HepG2 (cell line): ENCODE results near the gene SEC23IP. TPM values are rescaled to one million over a fixed set of nuclear protein-coding genes. Genes with fewer than 3 reads are reported as not detected.

Experiments
- ATAC-seq: fragments of 200-7000 bp; cut with Tn5 transposase; 3 replicates; pipeline ENCODE4 v1.9.1; 2020; ENCODE audit warnings: mild to moderate bottlenecking, moderate library complexity
- Bru-seq: library from RNA; stranded (reverse); fragments of 400-500 nt; gene quantifications from one replicate; lab custom pipeline; 2021; lab: Mats Ljungman, UMichigan
- BruChase-seq, 2 experiments: library from RNA; stranded (reverse); fragments of 400-500 nt; gene quantifications; one replicate each; lab custom pipeline; 2021; lab: Mats Ljungman, UMichigan
- BruUV-seq: library from RNA; stranded (reverse); fragments of 400-500 nt; replicated peaks from 2 replicates; lab custom pipeline; 2021; lab: Mats Ljungman, UMichigan
- CTCF ChIA-PET: fragments of 300-600 bp; formaldehyde crosslinking; extraction: SDS; loops from one replicate; lab custom pipeline; 2021; ENCODE audit warnings: low total read pairs, inconsistent platforms, low intra/inter-chr PET ratio; lab: Yijun Ruan, JAX
- POLR2A ChIA-PET: fragments of 350-600 bp; sonication (Branson Sonifier 250); formaldehyde crosslinking; loops from one replicate; lab custom pipeline; 2020; ENCODE audit warnings: antibody characterized with exemption, inconsistent platforms; lab: Yijun Ruan, JAX
- DNase-seq: peaks from one replicate; pipeline ENCODE4 v3.0.0-alpha.2; 2015; ENCODE audit warnings: low spot score
- FAIRE-seq: peaks from 3 replicates; lab custom pipeline; 2011; peaks lifted over from hg19 to GRCh38; lab: Jason Lieb, UNC
- H2AFZ ChIP-seq: one replicate; pipeline ENCODE4 v1.6.1; 2011; ENCODE audit warnings: low read length, inconsistent platforms
- H3K27ac ChIP-seq: fragments of 300-600 bp; 3 replicates; pipeline ENCODE4 v1.8.0; 2011; ENCODE audit warnings: mixed run types, mild to moderate bottlenecking, mixed read lengths, low read length, inconsistent platforms; ENCODE audit not compliant: insufficient read depth; ENCODE audit errors: extremely low read length
- H3K27me3 ChIP-seq, 2 experiments: fragments of 200-600 bp in 1 of 2; 2 replicates in 1 of 2; 3 replicates in 1 of 2; pipeline versions ENCODE4 v1.6.0 to v1.8.0; 2011; ENCODE audit warnings: low read length in 2 of 2, mild to moderate bottlenecking in 2 of 2, moderate library complexity in 2 of 2, inconsistent platforms in 1 of 2; ENCODE audit not compliant: insufficient read depth in 2 of 2, control insufficient read depth in 1 of 2
- H3K36me3 ChIP-seq, 2 experiments: fragments of 200-600 bp in 1 of 2; replicated peaks in 1 of 2; 2 replicates in 1 of 2; 3 replicates in 1 of 2; pipeline versions ENCODE4 v1.5.1 to v1.8.0; 2011; ENCODE audit warnings: low read length in 2 of 2, inconsistent platforms in 1 of 2; ENCODE audit not compliant: insufficient read depth in 2 of 2, control insufficient read depth in 1 of 2
- H3K4me1 ChIP-seq: 2 replicates; pipeline ENCODE4 v1.5.1; 2012; ENCODE audit warnings: low read length, inconsistent platforms; ENCODE audit not compliant: insufficient read depth
- H3K4me2 ChIP-seq: 2 replicates; pipeline ENCODE4 v1.6.0; 2011; ENCODE audit warnings: low read depth, low read length, inconsistent platforms
- H3K4me3 ChIP-seq, 3 experiments: fragments of 200-600 bp in 1 of 3; sonication (generic), shearing (Covaris generic) in 1 of 3; replicated peaks in 1 of 3; 2 replicates each; pipeline ENCODE4 v1.5.1; 2011 to 2016; ENCODE audit warnings: low read length in 3 of 3, inconsistent platforms in 2 of 3, low read depth in 2 of 3, mild to moderate bottlenecking in 2 of 3, control low read depth in 1 of 3, mixed read lengths in 1 of 3; ENCODE audit not compliant: insufficient read depth in 1 of 3
- H3K79me2 ChIP-seq: one replicate; pipeline ENCODE4 v1.6.1; 2011; ENCODE audit warnings: low read length, inconsistent platforms; ENCODE audit not compliant: insufficient read depth
- H3K9ac ChIP-seq: 2 replicates; pipeline ENCODE4 v1.6.0; 2011; ENCODE audit warnings: mild to moderate bottlenecking, low read depth, low read length, inconsistent platforms; ENCODE audit not compliant: insufficient read depth
- H3K9me3 ChIP-seq: 2 replicates; pipeline ENCODE4 v1.5.1; 2012; ENCODE audit warnings: mild to moderate bottlenecking, low read length
- H4K20me1 ChIP-seq: 2 replicates; pipeline ENCODE4 v1.6.0; 2011; ENCODE audit warnings: inconsistent platforms, mild to moderate bottlenecking, low read length, moderate library complexity; ENCODE audit not compliant: insufficient read depth
- ARID3A ChIP-seq: IDR thresholded peaks from 2 replicates; pipeline ENCODE4 v1.6.1; 2012; ENCODE audit warnings: low read depth, low read length, improper control_type of control experiment
- DBP ChIP-seq: sonication (generic); formaldehyde crosslinking; IDR thresholded peaks from 2 replicates; pipeline ENCODE4 v1.4.0; 2020; ENCODE audit warnings: missing genetic modification reagents; ENCODE audit errors: not compliant biosample characterization
- HNRNPK ChIP-seq: fragments of 200-400 bp; formaldehyde crosslinking; IDR thresholded peaks from 2 replicates; pipeline ENCODE4 v1.6.1; 2018; ENCODE audit warnings: low read length, low read depth, moderate library complexity, mild to moderate bottlenecking; ENCODE audit not compliant: poor library complexity, severe bottlenecking
- PHB2 ChIP-seq: fragments of 450-650 bp; IDR thresholded peaks from 2 replicates; pipeline ENCODE4 v1.6.1; 2018; ENCODE audit not compliant: partially characterized antibody
- ZEB1 ChIP-seq: IDR thresholded peaks from 2 replicates; pipeline ENCODE4 v1.6.1; 2012; ENCODE audit warnings: mild to moderate bottlenecking, low read depth, inconsistent platforms; ENCODE audit not compliant: insufficient replicate concordance
- ZNF253 ChIP-seq: sonication (generic); formaldehyde crosslinking; IDR thresholded peaks from 2 replicates; pipeline ENCODE4 v1.8.0; 2022; ENCODE audit warnings: mild to moderate bottlenecking, missing genetic modification reagents, borderline replicate concordance
- ZNF292 ChIP-seq: sonication (generic); formaldehyde crosslinking; IDR thresholded peaks from 2 replicates; pipeline ENCODE4 v1.8.1; 2022; ENCODE audit warnings: mild to moderate bottlenecking, low read depth, missing genetic modification reagents, borderline replicate concordance
- ZNF317 ChIP-seq: sonication (generic); formaldehyde crosslinking; IDR thresholded peaks from 2 replicates; pipeline ENCODE4 v1.5.0; 2020; ENCODE audit warnings: mild to moderate bottlenecking, missing genetic modification reagents
- ZNF335 ChIP-seq: sonication (generic); formaldehyde crosslinking; IDR thresholded peaks from 2 replicates; pipeline ENCODE4 v1.4.0; 2020; ENCODE audit warnings: missing genetic modification reagents
- ZNF430 ChIP-seq: sonication (generic); formaldehyde crosslinking; IDR thresholded peaks from 2 replicates; pipeline ENCODE4 v1.9.0; 2021; ENCODE audit warnings: mild to moderate bottlenecking, missing genetic modification reagents
- ZNF589 ChIP-seq: sonication (generic); formaldehyde crosslinking; conservative IDR thresholded peaks from 2 replicates; pipeline ENCODE4 v1.8.0; 2022; ENCODE audit warnings: mild to moderate bottlenecking, moderate library complexity, missing genetic modification reagents
- ZNF598 ChIP-seq: sonication (generic); formaldehyde crosslinking; IDR thresholded peaks from 2 replicates; pipeline ENCODE4 v1.5.1; 2020; ENCODE audit warnings: mild to moderate bottlenecking, missing genetic modification reagents, borderline replicate concordance
- ZNF747 ChIP-seq: sonication (generic); formaldehyde crosslinking; IDR thresholded peaks from 2 replicates; pipeline ENCODE4 v1.8.1; 2023; ENCODE audit warnings: missing genetic modification reagents, mild to moderate bottlenecking, borderline replicate concordance
- ZNF75D ChIP-seq: sonication (generic); formaldehyde crosslinking; IDR thresholded peaks from 2 replicates; pipeline ENCODE4 v1.8.1; 2023; ENCODE audit warnings: missing genetic modification reagents, mild to moderate bottlenecking, borderline replicate concordance
- WGBS: methylation state at CpG from one replicate; pipeline ENCODE4 v1.1.6; 2017; ENCODE audit warnings: low lambda C conversion rate; 5-methylcytosine and 5-hydroxymethylcytosine counted together
- in situ Hi-C: cut with HindIII; loops from 2 replicates; pipeline ENCODE4 v1.10.0; 2017; ENCODE audit warnings: low pct_unique_long_range_greater_than_20kb; ENCODE audit not compliant: extremely low pct_ligation_motif_present
- intact Hi-C: fragments of 100-400 bp; cut with micrococcal nuclease; formaldehyde crosslinking; loops from one replicate; pipeline ENCODE4 v1.10.0; 2022; ENCODE audit not compliant: unreplicated experiment
- long read RNA-seq, 2 experiments: library from RNA in 1 of 2; library from polyadenylated mRNA in 1 of 2; stranded (forward) in 1 of 2; unstranded in 1 of 2; transcript quantifications; one replicate each; pipeline ENCODE4 v2.0.0, GENCODE V29; 2019 to 2022
- polyA minus RNA-seq, 3 experiments: library from RNA; depleted of rRNA, polyadenylated mRNA; stranded (reverse); fragments of >200 nt; gene quantifications; 2 replicates each; pipeline ENCODE4 v1.2.3, GENCODE V29; 2011; ENCODE audit warnings: low replicate concordance in 1 of 3
- polyA plus RNA-seq, 8 experiments: library from polyadenylated mRNA; depleted of rRNA in 3 of 8; stranded (reverse) in 7 of 8; unstranded in 1 of 8; fragments of >200 nt; fragmentation: Illumina TruSeq in 4 of 8; extraction: Trizol in 4 of 8; gene quantifications; 2 replicates each; pipeline versions ENCODE4 v1.2.1 to v1.2.3, GENCODE V29; 2011 to 2016; ENCODE audit warnings: low read depth in 4 of 8, missing spikeins in 1 of 8, mixed read lengths in 1 of 8; ENCODE audit not compliant: insufficient read depth in 1 of 8
- total RNA-seq, 5 experiments: library from RNA; depleted of rRNA; stranded (reverse); fragments of >200 nt; fragmentation: Illumina TruSeq; extraction: Trizol; gene quantifications; 2 replicates each; pipeline ENCODE4 v1.2.3, GENCODE V29; 2016; ENCODE audit warnings: low read depth in 1 of 5

Gene SEC23IP
- total RNA-seq (2016; rRNA removed; fragmentation: Illumina TruSeq; extraction: Trizol) = 57.7 and 84.4 TPM in 2 replicates
- 9.5 and 11.1 TPM in 2 replicates for total RNA-seq (2016; cell fraction: cytosol; rRNA removed; fragmentation: Illumina TruSeq; extraction: Trizol; ENCODE audit: low read depth)
- 61.6 and 82.9 TPM in 2 replicates for total RNA-seq (2016; cell fraction: insoluble cytoplasmic fraction; rRNA removed; fragmentation: Illumina TruSeq; extraction: Trizol)
- total RNA-seq (2016; cell fraction: membrane; rRNA removed; fragmentation: Illumina TruSeq; extraction: Trizol) = 21.4 and 27.3 TPM in 2 replicates
- 37.5 and 40.7 TPM in 2 replicates for total RNA-seq (2016; cell fraction: nucleus; rRNA removed; fragmentation: Illumina TruSeq; extraction: Trizol)
- 27.2 and 32.3 TPM in 2 replicates for polyA plus RNA-seq (2011; rRNA removed)
- 20.8 and 24.8 TPM in 2 replicates for polyA plus RNA-seq (2011; cell fraction: cytosol; rRNA removed)
- polyA plus RNA-seq (2011; cell fraction: nucleus; rRNA removed) = 26.2 and 30.7 TPM in 2 replicates
- polyA plus RNA-seq (2012) = 29.8 and 41.2 TPM in 2 replicates
- polyA plus RNA-seq (2016; cell fraction: cytosol; fragmentation: Illumina TruSeq; extraction: Trizol; ENCODE audit: low read depth) = 2.7 and 3.6 TPM in 2 replicates
- 75.5 and 79.2 TPM in 2 replicates for polyA plus RNA-seq (2016; cell fraction: insoluble cytoplasmic fraction; fragmentation: Illumina TruSeq; extraction: Trizol; ENCODE audit: low read depth)
- polyA plus RNA-seq (2016; cell fraction: membrane; fragmentation: Illumina TruSeq; extraction: Trizol; ENCODE audit: low read depth) = 7.8 and 9.4 TPM in 2 replicates
- polyA plus RNA-seq (2016; cell fraction: nucleus; fragmentation: Illumina TruSeq; extraction: Trizol; ENCODE audit: insufficient read depth, low read depth) = 34.9 and 41.1 TPM in 2 replicates
- 110 and 131 TPM in 2 replicates for polyA minus RNA-seq (2011; rRNA and poly(A)+ RNA removed; ENCODE audit: low replicate concordance)
- polyA minus RNA-seq (2011; cell fraction: cytosol; rRNA and poly(A)+ RNA removed) = 45.9 and 60.1 TPM in 2 replicates
- 47.7 and 48.2 TPM in 2 replicates for polyA minus RNA-seq (2011; cell fraction: nucleus; rRNA and poly(A)+ RNA removed)
- Bru-seq, nascent RNA = percentile 86 among the genes with signal in this experiment
- BruChase-seq, experiment 1, labeled RNA remaining after a 6-hour chase = percentile 89 among the genes with signal in this experiment
- BruChase-seq, experiment 2, labeled RNA remaining after a 2-hour chase = percentile 90 among the genes with signal in this experiment
- long read RNA-seq, experiment 1, full-length matches to known transcripts = 2 of 24 reads
- long read RNA-seq, experiment 1, partial matches to known transcripts = 19 of 24 reads
- long read RNA-seq, experiment 1, other reads (novel, unspliced or antisense) = 3 of 24 reads
- long read RNA-seq, experiment 2, full-length matches to known transcripts = 6 of 66 reads
- long read RNA-seq, experiment 2, partial matches to known transcripts = 54 of 66 reads
- long read RNA-seq, experiment 2, other reads (novel, unspliced or antisense) = 6 of 66 reads

DNA sequence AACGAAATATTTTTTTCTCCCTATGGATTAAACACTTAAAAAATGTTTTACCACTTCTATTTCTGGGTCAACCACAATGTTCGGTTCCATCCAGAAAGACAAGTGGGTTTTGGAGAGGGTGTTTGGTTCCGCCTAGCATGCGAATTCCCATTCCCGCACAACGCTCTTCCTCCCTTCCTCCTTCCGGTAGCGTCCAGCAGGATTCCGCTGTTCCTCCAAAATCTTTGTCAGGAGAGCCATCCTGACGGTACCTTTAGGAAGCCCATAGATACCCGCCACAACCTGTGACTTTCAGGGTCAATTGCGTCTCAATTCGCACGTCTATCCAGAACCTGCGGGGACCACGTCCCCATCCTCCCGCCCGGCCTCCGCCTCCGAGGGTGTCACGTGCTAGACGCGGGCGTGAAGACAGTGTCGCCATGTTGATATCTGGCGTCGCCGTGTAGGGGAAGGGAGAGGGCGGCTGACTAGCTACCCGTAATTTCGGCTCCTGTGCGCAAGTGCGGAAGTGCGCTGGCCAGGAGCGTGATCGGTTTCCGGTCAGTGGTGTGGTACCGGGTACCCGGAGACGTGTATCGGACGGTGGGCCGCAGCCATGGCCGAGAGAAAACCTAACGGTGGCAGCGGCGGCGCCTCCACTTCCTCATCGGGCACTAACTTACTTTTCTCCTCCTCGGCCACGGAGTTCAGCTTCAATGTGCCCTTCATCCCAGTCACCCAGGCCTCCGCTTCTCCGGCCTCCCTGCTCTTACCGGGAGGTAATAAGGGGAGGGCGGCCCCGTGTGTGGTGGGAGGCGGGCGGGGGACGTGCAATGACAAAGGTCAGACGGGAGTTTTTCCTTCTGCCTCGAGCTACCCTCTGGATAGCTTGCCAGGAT is at the start of gene SEC23IP:
Gene SEC23IP (plus strand): TSS at position 543 of the 878 bp plus-strand sequence. CDS start 53 bp downstream, at position 596.
- no peaks in the 10 kb centered on the region; a peak in 1 of 5 replicates for H3K27me3 ChIP-seq
- no peaks in the 10 kb centered on the region for H3K9me3 ChIP-seq
- peaks cover 66% of the 10 kb centered on the region for H3K4me1 ChIP-seq
- H3K9ac ChIP-seq = peak within 1 kb of the TSS; percentile 83
- POLR2A ChIA-PET = interaction anchor here (0.7 to 5.7 kb wide), 11 partner anchors 9 to 1137 kb away, joined by 3 to 79 read pairs (median 4); partner anchors contain the start of genes BAG3, CACUL1, INPP5F and MCMBP
- no peaks in the 10 kb centered on the region for H3K36me3 ChIP-seq
- 4% methylated on average over 43 of the region's 61 CpGs for WGBS
- peak within 1 kb of the TSS; percentile 97 for H3K4me2 ChIP-seq
- H3K4me3 ChIP-seq = peak within 1 kb of the TSS; percentile 81 to 96 (median 87)
- CTCF ChIA-PET = no interaction called here
- intact Hi-C loops = loop anchor here (2.0 kb wide), 1 partner anchor 20 kb away; the partner anchor contains the start of gene MCMBP
- peaks cover 13% of the 10 kb centered on the region for H4K20me1 ChIP-seq
- FAIRE-seq (peak; percentile 85), ATAC-seq (peak; percentile 93), DNase-seq (peak; percentile 93)
- H3K27ac ChIP-seq = peak within 1 kb of the TSS; percentile 74
- BruUV-seq = TSS peak; percentile 91
- peaks cover 43% of the 10 kb centered on the region for H3K79me2 ChIP-seq
- peak within 1 kb of the TSS; percentile 83 for H2AFZ ChIP-seq
- in situ Hi-C loops = no loop called here
- TF ChIP-seq ZNF589 (CRISPR knock-in tag) = no peak
- no peak for TF ChIP-seq ZNF292
- peak; percentile 77 for TF ChIP-seq ZNF317
- TF ChIP-seq ZNF747 (CRISPR knock-in tag) = peak; percentile 77; the same call in 1 of the 2 replicates
- no peak for TF ChIP-seq ZEB1
- TF ChIP-seq HNRNPK = no peak
- TF ChIP-seq ZNF253 = no peak
- no peak for TF ChIP-seq PHB2
- TF ChIP-seq ZNF335 (CRISPR knock-in tag) = peak; percentile 78
- TF ChIP-seq ZNF75D (CRISPR knock-in tag) = no peak
- TF ChIP-seq DBP (CRISPR knock-in tag) = no peak
- no peak for TF ChIP-seq ZNF430 (CRISPR knock-in tag)
- peak; percentile 95; the same call in 1 of the 2 replicates for TF ChIP-seq ZNF598 (CRISPR knock-in tag)
- TF ChIP-seq ARID3A = 0 out of 2 replicates have a peak, but pooled peaks have one; percentile 18
